Activated naive CD4-positive, alpha-beta T cell treated with anti-CD3 and anti-CD28 coated beads, Interleukin-2, amount 50 U/mL, for 24 hours (primary cell): ENCODE results near the gene STK26.
"Not testable (repeated sequence)": the region's sequence is repeated elsewhere in the genome, so short reads cannot be mapped to it uniquely, and the experiment has no call there.

ENCODE experiments used
- H3K27ac Mint-ChIP-seq: one replicate; pipeline ENCODE4 v1.8.0; 2021; ENCODE audit warnings: mild to moderate bottlenecking, mixed read lengths
- H3K27me3 Mint-ChIP-seq: one replicate; pipeline ENCODE4 v1.8.0; 2021; ENCODE audit warnings: mixed read lengths
- H3K36me3 Mint-ChIP-seq: one replicate; pipeline ENCODE4 v1.8.0; 2021; ENCODE audit warnings: mixed read lengths
- H3K4me1 Mint-ChIP-seq: one replicate; pipeline ENCODE4 v1.8.0; 2021; ENCODE audit warnings: mixed read lengths
- H3K4me3 Mint-ChIP-seq: one replicate; pipeline ENCODE4 v1.8.0; 2021; ENCODE audit warnings: mild to moderate bottlenecking, mixed read lengths
- H3K9me3 Mint-ChIP-seq: one replicate; pipeline ENCODE4 v1.8.0; 2021; ENCODE audit warnings: mixed read lengths

STK26 gene

DNA sequence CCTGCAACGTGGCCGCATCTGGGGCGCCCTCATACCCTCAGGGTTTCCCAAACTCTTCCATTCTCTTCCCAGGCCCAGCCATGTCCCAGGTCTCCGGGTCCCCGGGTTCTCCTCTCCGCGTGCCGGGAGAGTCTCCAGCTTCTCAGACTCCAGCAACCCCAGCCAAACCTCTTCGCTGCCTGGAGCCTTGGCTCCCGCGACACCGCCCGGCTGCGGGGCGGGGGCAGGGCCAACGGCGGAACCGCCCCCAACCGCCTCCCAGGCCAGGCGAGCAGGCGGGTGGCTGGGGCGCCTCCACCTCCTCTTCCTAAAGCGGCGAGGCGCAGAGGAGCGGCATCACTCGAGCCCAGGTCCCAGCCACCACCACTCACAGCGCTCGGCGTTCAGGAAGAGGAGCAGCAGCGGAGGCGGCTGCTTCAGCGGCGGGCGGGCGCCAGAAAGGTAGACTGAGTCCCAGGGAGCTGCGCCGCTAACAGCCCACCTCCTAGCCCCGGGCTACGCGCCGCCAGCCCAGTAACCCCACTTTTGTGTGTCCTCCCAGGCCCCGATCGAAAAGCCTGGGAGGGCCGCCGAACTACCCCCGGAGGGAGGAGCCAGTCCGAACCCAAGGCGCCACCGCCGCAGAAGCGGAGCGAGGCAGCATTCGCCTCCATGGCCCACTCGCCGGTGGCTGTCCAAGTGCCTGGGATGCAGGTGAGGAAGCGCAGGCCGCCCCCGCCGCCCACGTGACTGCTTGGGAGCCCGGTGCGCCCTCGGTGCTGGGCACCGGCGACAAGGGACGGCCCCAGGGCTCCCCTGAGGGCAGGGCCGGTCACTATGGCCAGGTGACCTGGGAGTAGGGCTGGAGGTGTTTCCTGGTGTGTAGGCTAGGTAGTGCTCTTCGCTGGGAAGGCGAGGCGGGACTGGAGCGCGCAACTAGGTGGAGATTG is at the start of gene STK26:
STK26 (plus strand) TSS at position 336 of the 929 bp plus-strand sequence; CDS start at position 652, 316 bp downstream.
- Mint-ChIP-seq H3K27me3 (no peaks in the 10 kb centered on the region), H3K36me3 (no peaks in the 10 kb centered on the region), H3K4me3 (peak within 1 kb of the TSS; percentile 90), H3K4me1 (peaks cover 37% of the 10 kb centered on the region), H3K27ac (peak within 1 kb of the TSS; percentile 91), H3K9me3 (no peaks in the 10 kb centered on the region)

DNA sequence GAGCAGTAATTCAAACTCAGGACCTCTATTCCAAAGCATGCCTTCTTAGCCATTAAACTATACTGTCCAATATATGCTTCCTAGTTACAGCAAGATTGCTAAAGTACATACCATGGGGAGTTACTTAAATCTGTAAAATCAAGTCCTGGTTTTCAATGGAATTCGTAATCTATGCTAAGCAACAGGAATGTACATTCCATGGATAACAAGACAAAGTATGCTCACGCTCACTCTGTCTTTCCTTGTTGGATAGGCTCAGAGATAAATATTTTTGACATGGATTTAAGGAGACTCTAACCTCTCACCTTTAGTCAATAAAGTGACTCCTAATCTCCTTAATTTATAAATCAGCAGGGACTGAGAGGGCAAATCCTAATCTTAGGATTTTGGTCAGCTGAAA is 47.3 kb upstream of the STK26 start:
- H3K4me3 Mint-ChIP-seq: no peak overlapping the region
- H3K27me3 Mint-ChIP-seq: no peaks in the 10 kb centered on the region
- no peak overlapping the region for H3K27ac Mint-ChIP-seq
- H3K9me3 Mint-ChIP-seq: no peaks in the 10 kb centered on the region
- peaks cover 17% of the 10 kb centered on the region for H3K4me1 Mint-ChIP-seq
- no peaks in the 10 kb centered on the region for H3K36me3 Mint-ChIP-seq

DNA sequence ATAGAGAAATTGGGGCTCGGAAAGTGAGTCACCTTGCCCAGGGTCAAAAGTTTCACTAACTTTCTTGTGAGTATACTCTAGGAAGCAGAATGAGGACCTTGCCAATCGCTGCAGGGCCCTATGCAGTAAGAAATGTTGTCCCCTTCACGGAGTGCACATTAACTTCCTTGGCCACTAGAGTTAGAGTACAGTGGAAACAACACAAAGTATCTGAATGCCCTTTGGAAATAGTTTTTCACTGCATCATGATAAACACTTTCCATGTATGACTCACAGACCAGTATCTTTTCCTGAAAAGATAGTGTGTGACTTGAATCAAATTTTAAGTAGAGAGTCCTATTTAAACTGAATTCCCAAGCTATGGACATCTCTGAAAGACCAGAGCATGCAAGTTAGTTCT is 45.5 kb upstream of the STK26 start:
- Mint-ChIP-seq H3K27me3 (no peaks in the 10 kb centered on the region), H3K36me3 (no peaks in the 10 kb centered on the region)

DNA sequence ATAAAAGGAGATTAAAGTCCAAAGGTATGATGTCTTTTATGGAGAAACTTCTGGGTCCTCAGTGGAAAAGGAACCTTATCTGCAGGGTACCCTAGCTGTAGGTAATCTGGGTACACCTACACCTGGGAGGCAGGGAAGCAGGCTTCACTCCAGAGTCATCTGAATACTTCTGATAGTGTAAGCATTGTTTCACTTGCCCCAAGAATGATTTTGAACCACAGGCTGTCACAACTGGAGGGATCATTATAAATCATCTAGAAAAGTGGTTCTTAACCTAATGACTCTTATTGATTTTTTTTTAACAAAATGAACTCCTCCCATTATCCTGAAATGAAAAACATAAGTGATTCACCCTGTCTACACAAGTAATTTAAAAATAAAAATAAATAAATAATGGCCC is 44.0 kb upstream of the STK26 start:
- H3K9me3 Mint-ChIP-seq: no peaks in the 10 kb centered on the region
- no peaks in the 10 kb centered on the region for H3K36me3 Mint-ChIP-seq
- H3K4me3 Mint-ChIP-seq: no peak overlapping the region
- no peaks in the 10 kb centered on the region for H3K27me3 Mint-ChIP-seq
- H3K27ac Mint-ChIP-seq: no peak overlapping the region
- H3K4me1 Mint-ChIP-seq: peaks cover 47% of the 10 kb centered on the region

More for the DNA sequence above, 45.5 kb upstream of the STK26 start:
- Mint-ChIP-seq H3K4me1 (peaks cover 34% of the 10 kb centered on the region), H3K9me3 (no peaks in the 10 kb centered on the region), H3K4me3 (no peak overlapping the region), H3K27ac (no peak overlapping the region)

DNA sequence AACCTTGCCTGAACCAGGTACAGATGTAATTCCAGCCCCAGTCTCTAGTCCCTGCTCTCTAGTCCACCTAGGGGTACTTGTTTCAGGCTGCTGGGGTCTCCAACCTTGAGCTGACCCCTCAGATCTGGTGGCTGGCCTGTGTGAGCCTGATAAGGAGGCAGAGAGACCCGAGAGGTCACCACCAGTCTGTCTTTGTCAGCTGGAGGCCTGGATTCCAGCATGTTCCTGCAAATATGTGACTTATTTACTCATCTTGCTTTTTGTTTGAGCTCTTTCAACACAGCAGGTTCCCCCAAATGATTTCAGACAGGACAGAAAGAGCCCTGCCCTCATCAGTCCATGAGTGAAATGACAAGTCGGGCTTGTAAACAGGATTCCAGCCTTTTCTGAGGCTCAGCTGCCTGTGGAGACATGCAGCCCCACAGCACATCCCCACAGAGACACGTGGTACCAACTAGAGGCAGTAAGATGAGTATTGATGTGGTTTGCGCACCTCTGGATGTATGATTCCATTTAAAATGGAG is 37.5 kb upstream of the STK26 start:
- Mint-ChIP-seq H3K27ac (peak overlapping the region; percentile 92), H3K4me1 (peaks cover 76% of the 10 kb centered on the region), H3K27me3 (no peaks in the 10 kb centered on the region), H3K4me3 (peak overlapping the region; percentile 16), H3K9me3 (no peaks in the 10 kb centered on the region), H3K36me3 (no peaks in the 10 kb centered on the region)

DNA sequence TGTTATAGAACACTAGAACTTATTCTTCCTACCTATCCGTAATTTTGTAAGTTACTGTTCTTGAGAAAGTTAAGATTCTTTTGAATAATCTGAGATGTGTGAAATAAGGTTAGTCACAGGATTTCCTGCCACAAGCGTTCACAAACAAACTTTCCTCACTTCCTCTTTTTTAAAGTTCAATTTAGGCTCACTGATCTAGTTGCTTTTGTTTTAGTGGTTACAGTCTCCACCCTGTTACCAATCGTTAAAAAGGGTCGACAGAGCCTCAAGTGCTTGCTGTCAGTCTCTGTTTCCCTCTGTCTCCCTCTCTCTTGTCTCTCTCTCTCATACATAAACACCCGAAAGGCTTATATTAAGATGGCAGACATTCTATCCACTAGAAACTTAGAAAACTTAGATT is 35.9 kb upstream of the STK26 start:
- Mint-ChIP-seq H3K4me3 (peak overlapping the region; percentile 61), H3K36me3 (no peaks in the 10 kb centered on the region), H3K9me3 (no peaks in the 10 kb centered on the region), H3K4me1 (peaks cover 70% of the 10 kb centered on the region), H3K27ac (peak overlapping the region; percentile 98), H3K27me3 (no peaks in the 10 kb centered on the region)

DNA sequence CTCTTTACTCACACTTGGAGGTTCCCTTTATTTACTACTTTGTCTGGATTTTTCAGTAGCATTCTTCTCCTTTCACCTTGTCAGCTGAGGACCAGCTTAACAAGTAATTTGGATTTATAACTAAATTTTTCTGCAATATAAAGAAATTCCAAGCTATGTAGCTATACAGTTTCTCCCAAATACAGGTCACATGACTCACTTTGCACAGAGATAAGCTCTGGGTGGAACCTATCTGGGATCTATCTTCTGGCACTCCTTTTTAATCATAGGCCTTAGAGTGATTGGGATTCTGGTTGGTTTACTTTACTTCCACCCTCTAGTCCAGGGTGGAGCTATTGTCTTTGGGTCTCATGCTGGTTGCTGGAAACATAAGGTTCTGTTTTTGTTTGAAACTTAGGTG is 34.9 kb upstream of the STK26 start:
- Mint-ChIP-seq H3K9me3 (no peaks in the 10 kb centered on the region), H3K27ac (peak overlapping the region; percentile 98), H3K27me3 (no peaks in the 10 kb centered on the region), H3K4me1 (peaks cover 62% of the 10 kb centered on the region), H3K4me3 (no peak overlapping the region), H3K36me3 (no peaks in the 10 kb centered on the region)

DNA sequence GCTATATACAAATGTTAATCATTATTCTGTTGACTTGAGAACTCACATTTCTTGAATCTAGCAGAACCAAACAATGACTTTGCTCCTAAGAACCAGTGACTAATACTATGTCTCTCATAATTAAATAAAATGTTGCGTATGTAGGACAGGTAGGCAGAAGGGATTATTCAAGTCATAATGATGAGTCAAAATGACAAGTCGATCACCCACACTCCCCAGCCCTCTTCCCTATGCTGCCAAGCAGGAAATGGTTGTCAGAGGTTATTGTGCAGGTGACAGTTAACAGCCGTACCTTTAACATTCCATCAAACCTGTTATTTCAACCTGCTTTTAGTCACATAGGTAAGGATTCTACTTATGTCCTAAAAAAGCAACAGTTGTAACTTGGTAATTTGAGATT is 22.0 kb upstream of the STK26 start:
- Mint-ChIP-seq H3K4me1 (peaks cover 39% of the 10 kb centered on the region), H3K4me3 (peak overlapping the region; percentile 7), H3K27ac (peak overlapping the region; percentile 74)

DNA sequence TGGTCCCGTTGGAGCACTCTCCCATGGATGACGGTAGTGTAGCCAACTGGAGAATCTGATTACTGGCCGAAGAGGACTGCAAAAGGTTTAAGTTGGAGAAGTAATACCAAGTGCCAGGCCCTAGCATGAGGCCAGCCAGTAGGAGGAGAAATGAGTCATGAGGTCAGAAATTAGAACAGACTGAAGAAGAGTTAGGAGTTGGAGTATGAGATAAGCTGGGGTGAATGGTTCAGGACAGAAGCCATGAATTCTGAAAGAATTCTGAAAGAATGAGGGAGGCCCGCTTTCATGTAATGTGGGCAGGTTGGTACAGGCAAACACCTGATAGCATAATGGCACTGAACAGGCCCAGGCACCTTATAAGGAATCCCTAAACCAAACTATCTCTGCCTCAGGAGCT is 18.4 kb upstream of the STK26 start:
- Mint-ChIP-seq H3K27ac (no peak overlapping the region), H3K27me3 (no peaks in the 10 kb centered on the region), H3K36me3 (no peaks in the 10 kb centered on the region), H3K4me3 (no peak overlapping the region), H3K9me3 (no peaks in the 10 kb centered on the region), H3K4me1 (peaks cover 47% of the 10 kb centered on the region)

More for the DNA sequence above, 22.0 kb upstream of the STK26 start:
- Mint-ChIP-seq H3K9me3 (no peaks in the 10 kb centered on the region), H3K27me3 (no peaks in the 10 kb centered on the region), H3K36me3 (no peaks in the 10 kb centered on the region)

DNA sequence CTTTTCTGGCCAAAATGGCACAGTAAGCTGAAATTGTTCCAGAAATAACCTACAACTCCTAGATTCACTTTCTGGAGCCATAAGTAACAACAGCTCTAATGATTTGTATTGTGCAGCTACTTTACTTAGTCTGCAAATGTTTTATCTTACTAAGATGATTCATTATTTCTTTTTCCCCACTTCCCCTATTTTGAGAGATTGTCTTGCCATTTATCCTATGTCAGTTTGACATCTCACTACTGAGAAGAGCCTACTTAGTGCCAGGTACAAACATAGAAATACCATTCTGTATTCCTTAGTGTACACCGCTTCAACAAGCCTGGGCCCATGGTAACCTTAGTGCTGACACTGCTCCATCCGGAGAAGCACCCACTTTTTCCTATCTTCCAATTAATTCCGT is 13.8 kb upstream of the STK26 start:
- H3K4me1 Mint-ChIP-seq: peaks cover 19% of the 10 kb centered on the region
- H3K36me3 Mint-ChIP-seq: no peaks in the 10 kb centered on the region
- H3K9me3 Mint-ChIP-seq: no peaks in the 10 kb centered on the region
- no peaks in the 10 kb centered on the region for H3K27me3 Mint-ChIP-seq
- H3K4me3 Mint-ChIP-seq: no peak overlapping the region
- no peak overlapping the region for H3K27ac Mint-ChIP-seq

DNA sequence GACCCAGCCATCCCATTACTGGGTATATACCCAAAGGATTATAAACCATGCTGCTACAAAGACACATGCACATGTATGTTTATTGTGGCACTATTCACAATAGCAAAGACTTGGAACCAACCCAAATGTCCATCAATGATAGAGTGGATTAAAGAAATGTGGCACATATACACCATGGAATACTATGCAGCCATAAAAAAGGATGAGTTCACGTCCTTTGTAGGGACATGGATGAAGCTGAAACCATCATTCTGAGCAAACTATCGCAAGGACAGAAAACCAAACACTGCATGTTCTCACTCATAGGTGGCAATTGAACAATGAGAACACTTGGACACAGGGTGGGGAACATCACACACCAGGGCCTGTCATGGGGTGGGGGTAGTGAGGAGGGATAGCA is 12.9 kb upstream of the STK26 start:
- peaks cover 18% of the 10 kb centered on the region for H3K4me1 Mint-ChIP-seq
- H3K27me3 Mint-ChIP-seq, H3K4me3 Mint-ChIP-seq, H3K9me3 Mint-ChIP-seq, H3K27ac Mint-ChIP-seq, H3K36me3 Mint-ChIP-seq: not testable (repeated sequence)

DNA sequence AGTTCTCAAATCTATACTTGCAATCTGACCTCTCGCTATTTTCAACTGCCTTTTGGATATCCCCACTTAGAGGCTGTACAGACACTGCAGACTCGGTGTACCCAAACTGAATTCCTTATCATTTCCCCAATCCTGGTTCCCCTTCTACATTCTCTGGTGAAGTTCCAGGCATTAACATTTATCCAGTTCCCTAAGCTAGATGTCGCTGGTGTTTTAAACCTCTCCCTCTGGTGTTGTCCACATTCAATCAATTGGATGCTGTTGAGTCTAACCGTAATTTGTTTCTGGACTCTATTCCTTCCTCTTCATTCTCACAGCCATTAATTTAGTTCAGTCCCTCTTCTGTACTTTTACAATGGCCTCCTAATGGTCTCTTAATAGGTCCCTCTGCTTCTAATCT is 7.2 kb upstream of the STK26 start:
- no peak overlapping the region for H3K27ac Mint-ChIP-seq
- H3K4me3 Mint-ChIP-seq: no peak overlapping the region
- no peaks in the 10 kb centered on the region for H3K9me3 Mint-ChIP-seq
- H3K27me3 Mint-ChIP-seq: no peaks in the 10 kb centered on the region
- no peaks in the 10 kb centered on the region for H3K36me3 Mint-ChIP-seq
- peaks cover 35% of the 10 kb centered on the region for H3K4me1 Mint-ChIP-seq

DNA sequence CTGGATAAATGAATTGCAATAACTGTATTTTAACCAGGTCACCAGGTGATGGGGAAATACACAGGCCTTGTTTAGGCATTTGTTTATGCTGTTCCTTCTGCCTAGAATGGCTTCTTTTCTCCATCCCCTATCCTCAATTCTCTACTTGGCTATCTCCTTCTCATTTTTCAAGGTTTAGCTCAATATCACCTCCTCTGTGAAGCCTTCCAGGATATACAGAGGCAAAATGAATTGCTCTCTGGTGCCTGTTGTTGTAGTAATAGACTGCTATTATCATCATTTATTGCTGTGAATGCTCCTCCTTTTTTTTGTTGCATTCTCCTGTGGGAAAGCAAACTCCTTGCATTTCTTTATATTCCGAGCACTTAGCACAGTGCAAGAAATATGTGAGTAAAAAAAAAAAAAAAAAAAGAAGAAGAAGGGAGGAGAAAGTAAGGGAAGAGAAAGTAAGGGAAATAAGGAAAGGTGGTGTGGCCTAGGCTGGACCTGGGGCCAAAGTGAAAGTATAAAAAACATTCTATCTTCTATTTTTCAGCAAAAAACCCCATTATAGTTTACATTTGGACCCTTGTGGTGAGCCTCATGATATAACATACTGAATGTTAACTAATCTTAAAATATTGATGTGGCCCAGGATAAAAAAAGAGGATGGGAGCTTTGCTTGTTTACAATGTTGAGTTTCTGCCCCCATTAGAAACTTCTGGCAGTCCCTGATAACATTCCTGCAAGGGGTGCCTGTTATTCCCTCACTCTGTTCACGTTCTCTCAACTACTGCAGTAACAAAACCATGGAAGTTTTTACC is 6.3 kb upstream of the STK26 start:
- Mint-ChIP-seq H3K36me3 (no peaks in the 10 kb centered on the region), H3K9me3 (no peaks in the 10 kb centered on the region), H3K27me3 (no peaks in the 10 kb centered on the region), H3K27ac (peak overlapping the region; percentile 71), H3K4me1 (peaks cover 44% of the 10 kb centered on the region), H3K4me3 (peak overlapping the region; percentile 19)

DNA sequence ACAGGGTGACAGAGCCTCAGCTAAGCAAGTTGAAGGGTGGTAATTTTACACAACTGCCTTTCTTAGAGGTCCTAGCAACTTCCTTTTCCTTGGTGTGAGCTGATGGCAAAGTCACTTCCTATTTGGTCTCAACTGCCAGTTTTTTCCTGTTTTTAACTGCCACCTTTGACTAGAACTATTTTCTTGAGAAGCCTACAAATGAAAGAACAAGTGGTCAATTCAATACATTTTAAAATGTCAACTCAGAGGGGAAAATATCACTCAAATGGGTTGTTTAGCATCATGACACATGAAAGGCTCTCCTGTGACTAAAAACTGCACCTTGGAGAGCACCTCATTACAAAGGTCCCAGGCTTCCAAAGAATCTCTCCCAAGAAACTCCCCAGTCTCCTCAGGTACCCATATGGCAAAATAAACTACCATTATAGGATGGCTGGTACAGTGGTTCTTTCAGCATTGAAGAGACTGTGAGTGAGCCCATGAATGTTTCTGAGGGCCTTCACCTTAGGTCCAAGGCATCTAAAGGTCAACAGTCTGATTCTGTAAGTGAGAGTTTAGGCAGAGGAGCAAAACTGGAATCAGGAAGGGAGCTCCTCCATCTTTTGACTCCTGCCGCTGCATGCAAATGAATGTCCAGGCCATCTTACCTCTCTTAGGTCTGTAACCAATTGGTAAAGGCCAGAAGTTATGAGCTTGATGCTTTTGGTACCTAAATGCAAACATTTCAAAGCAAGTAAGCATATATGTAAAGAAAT is 5.5 kb upstream of the STK26 start:
- Mint-ChIP-seq H3K4me1 (peaks cover 41% of the 10 kb centered on the region), H3K4me3 (peak overlapping the region; percentile 19), H3K9me3 (no peaks in the 10 kb centered on the region), H3K27me3 (no peaks in the 10 kb centered on the region), H3K27ac (peak overlapping the region; percentile 71), H3K36me3 (no peaks in the 10 kb centered on the region)

DNA sequence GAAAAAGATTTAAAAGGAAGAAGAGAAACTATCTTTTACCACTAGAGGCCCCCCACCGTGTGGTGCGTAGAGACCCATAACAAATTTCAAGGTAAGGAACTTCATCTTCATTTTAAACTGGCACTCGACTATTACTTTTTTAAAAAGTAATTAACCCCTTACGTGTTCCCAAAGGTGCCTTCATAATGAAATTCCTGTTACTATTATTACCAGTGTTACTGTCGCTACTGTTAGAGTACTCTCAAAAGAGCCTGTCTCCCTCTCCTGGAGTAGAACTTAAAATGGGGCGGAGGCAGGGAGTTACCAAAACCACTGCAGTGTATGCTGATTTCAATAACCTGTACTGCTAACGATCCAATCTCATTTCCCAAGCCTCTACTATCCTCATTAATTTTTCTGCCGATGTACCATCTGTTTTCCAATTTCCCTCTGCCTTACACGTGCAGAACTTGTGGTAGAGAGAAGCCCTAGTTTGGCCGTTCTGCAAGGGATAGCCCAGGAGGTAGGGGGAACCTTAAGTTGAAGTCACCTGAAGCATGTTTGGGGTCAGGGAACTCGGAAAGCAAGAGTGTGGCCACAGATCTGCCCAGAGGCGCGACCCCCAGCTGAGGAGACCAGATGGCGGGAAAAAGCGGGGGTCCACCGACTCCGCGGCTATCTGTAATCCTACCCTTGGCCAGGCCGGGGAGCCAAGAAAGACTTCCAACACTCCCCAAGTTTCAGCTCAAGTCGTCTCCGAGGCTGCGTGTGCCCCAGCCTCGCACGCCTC is 720 bp upstream of the STK26 start:
- peak overlapping the region; percentile 79 for H3K27ac Mint-ChIP-seq
- H3K9me3 Mint-ChIP-seq: no peaks in the 10 kb centered on the region
- H3K4me1 Mint-ChIP-seq: peaks cover 35% of the 10 kb centered on the region
- no peaks in the 10 kb centered on the region for H3K27me3 Mint-ChIP-seq
- H3K36me3 Mint-ChIP-seq: no peaks in the 10 kb centered on the region
- H3K4me3 Mint-ChIP-seq: peak overlapping the region; percentile 90
